HepG2 (cell line): ENCODE results near the gene RGS2. TPM values are rescaled to one million over a fixed set of nuclear protein-coding genes. Genes with fewer than 3 reads are reported as not detected.

Experiments
- EP300 ChIP-seq, 3 experiments: sonication (generic) in 1 of 3; formaldehyde crosslinking in 1 of 3; IDR thresholded peaks; 2 replicates each; pipeline versions ENCODE4 v1.5.1 to v1.6.1; 2011 to 2020; ENCODE audit warnings: low read depth in 2 of 3, low read length in 2 of 3, borderline replicate concordance in 1 of 3, improper control_type of control experiment in 1 of 3, mild to moderate bottlenecking in 1 of 3, missing genetic modification reagents in 1 of 3, moderate library complexity in 1 of 3
- FOSL2 ChIP-seq: sonication (generic); formaldehyde crosslinking; IDR thresholded peaks from 2 replicates; pipeline ENCODE4 v1.4.0; 2020; ENCODE audit warnings: missing genetic modification reagents
- FOXA1 ChIP-seq, 2 experiments: fragments of 450-650 bp in 1 of 2; sonication (generic) in 1 of 2; formaldehyde crosslinking in 1 of 2; IDR thresholded peaks; 2 replicates each; pipeline versions ENCODE4 v1.4.0 to v1.6.1; 2016 to 2020; ENCODE audit warnings: missing genetic modification reagents in 1 of 2
- GMEB2 ChIP-seq: IDR thresholded peaks from 2 replicates; pipeline ENCODE4 v1.6.1; 2016; ENCODE audit warnings: missing biosample characterization, missing genetic modification reagents, low read depth
- GPBP1L1 ChIP-seq: sonication (generic); formaldehyde crosslinking; IDR thresholded peaks from 2 replicates; pipeline ENCODE4 v1.5.0; 2020; ENCODE audit warnings: mild to moderate bottlenecking, missing genetic modification reagents
- HHEX ChIP-seq: IDR thresholded peaks from 2 replicates; pipeline ENCODE4 v1.6.1; 2016; ENCODE audit warnings: control low read depth
- HIVEP1 ChIP-seq: sonication (generic); formaldehyde crosslinking; IDR thresholded peaks from 2 replicates; pipeline ENCODE4 v1.4.0; 2020; ENCODE audit warnings: mild to moderate bottlenecking, missing genetic modification reagents
- IRX3 ChIP-seq: sonication (generic); formaldehyde crosslinking; IDR thresholded peaks from 2 replicates; pipeline ENCODE4 v1.8.1; 2023; ENCODE audit warnings: mild to moderate bottlenecking, low read depth, missing genetic modification reagents, borderline replicate concordance
- RAD21 ChIP-seq: fragments of 450-650 bp; formaldehyde crosslinking; IDR thresholded peaks from 2 replicates; pipeline ENCODE4 v1.5.0; 2020; ENCODE audit warnings: mild to moderate bottlenecking
- STAG1 ChIP-seq: sonication (generic); formaldehyde crosslinking; IDR thresholded peaks from 2 replicates; pipeline ENCODE4 v1.4.0; 2020; ENCODE audit warnings: missing genetic modification reagents
- ZNF333 ChIP-seq: sonication (generic); formaldehyde crosslinking; IDR thresholded peaks from 2 replicates; pipeline ENCODE4 v1.4.0; 2020; ENCODE audit warnings: mild to moderate bottlenecking, missing genetic modification reagents, borderline replicate concordance
- ZNF607 ChIP-seq: sonication (generic); formaldehyde crosslinking; IDR thresholded peaks from 2 replicates; pipeline ENCODE4 v1.5.1; 2020; ENCODE audit warnings: missing genetic modification reagents, mild to moderate bottlenecking, borderline replicate concordance
- ZNF800 ChIP-seq: sonication (generic); formaldehyde crosslinking; IDR thresholded peaks from 2 replicates; pipeline ENCODE4 v1.4.0; 2020; ENCODE audit warnings: missing genetic modification reagents
- ZSCAN12 ChIP-seq: sonication (generic); formaldehyde crosslinking; IDR thresholded peaks from 2 replicates; pipeline ENCODE4 v1.9.0; 2021; ENCODE audit warnings: mild to moderate bottlenecking, missing genetic modification reagents
- polyA plus RNA-seq, 8 experiments: library from polyadenylated mRNA; depleted of rRNA in 3 of 8; stranded (reverse) in 7 of 8; unstranded in 1 of 8; fragments of >200 nt; fragmentation: Illumina TruSeq in 4 of 8; extraction: Trizol in 4 of 8; gene quantifications; 2 replicates each; pipeline versions ENCODE4 v1.2.1 to v1.2.3, GENCODE V29; 2011 to 2016; ENCODE audit warnings: low read depth in 4 of 8, missing spikeins in 1 of 8, mixed read lengths in 1 of 8; ENCODE audit not compliant: insufficient read depth in 1 of 8
- total RNA-seq, 5 experiments: library from RNA; depleted of rRNA; stranded (reverse); fragments of >200 nt; fragmentation: Illumina TruSeq; extraction: Trizol; gene quantifications; 2 replicates each; pipeline ENCODE4 v1.2.3, GENCODE V29; 2016; ENCODE audit warnings: low read depth in 1 of 5
- TF ChIP-seq, protein P1 (sequence below): sonication (generic); formaldehyde crosslinking; IDR thresholded peaks from 2 replicates; pipeline ENCODE4 v1.8.1; 2022; ENCODE audit warnings: low read depth, mild to moderate bottlenecking, missing genetic modification reagents
- TF ChIP-seq, protein P2 (sequence below): IDR thresholded peaks from 2 replicates; pipeline ENCODE4 v1.4.0; 2020; ENCODE audit warnings: mild to moderate bottlenecking, missing genetic modification reagents

RGS2 gene
- total and polyA plus RNA-seq, 2 of the 13 experiments (the other 11 are each of a cell fraction or from before 2014, with no cell fraction given) = 0.64 to 1.4 TPM

DNA sequence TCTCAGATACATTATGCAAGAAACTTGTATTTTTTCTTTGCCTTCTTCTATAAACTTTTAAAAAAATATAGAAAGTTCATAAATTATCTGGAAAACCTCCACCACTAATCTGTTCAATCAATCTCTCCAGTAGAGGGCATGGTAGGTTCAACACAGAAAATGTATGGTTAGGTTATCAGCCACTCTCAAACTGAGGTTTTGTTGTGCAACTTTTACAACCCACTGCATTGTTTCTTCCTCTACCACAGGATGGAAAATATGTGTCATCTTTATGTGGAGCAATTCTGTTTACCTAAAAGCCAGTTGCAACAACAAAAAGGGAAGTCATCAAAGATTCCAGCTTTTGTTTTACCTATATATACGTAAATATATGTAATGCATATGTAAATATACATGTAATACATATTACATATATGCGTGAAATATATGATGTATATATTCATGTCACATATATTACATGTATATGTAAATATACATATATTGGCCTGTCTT, 3.0 kb upstream of the RGS2 start (continued):
- TF ChIP-seq GMEB2 = no peak
- no peak for TF ChIP-seq HHEX (CRISPR knock-in tag)
- no peak for TF ChIP-seq ZNF607 (CRISPR knock-in tag)
- TF ChIP-seq FOSL2 (CRISPR knock-in tag) = peak; percentile 75
- peak; percentile 44 to 49; a peak in 2 of 4 replicates for TF ChIP-seq EP300 (IDR thresholded peaks at IDR 0.05; ENCODE audit: low read depth in 2 of 2, low read length in 2 of 2)
- no peak for TF ChIP-seq EP300 (CRISPR knock-in tag; IDR thresholded peaks at IDR 0.05; ENCODE audit: borderline replicate concordance)
- no peak for TF ChIP-seq IRX3
- TF ChIP-seq, protein P1, sequence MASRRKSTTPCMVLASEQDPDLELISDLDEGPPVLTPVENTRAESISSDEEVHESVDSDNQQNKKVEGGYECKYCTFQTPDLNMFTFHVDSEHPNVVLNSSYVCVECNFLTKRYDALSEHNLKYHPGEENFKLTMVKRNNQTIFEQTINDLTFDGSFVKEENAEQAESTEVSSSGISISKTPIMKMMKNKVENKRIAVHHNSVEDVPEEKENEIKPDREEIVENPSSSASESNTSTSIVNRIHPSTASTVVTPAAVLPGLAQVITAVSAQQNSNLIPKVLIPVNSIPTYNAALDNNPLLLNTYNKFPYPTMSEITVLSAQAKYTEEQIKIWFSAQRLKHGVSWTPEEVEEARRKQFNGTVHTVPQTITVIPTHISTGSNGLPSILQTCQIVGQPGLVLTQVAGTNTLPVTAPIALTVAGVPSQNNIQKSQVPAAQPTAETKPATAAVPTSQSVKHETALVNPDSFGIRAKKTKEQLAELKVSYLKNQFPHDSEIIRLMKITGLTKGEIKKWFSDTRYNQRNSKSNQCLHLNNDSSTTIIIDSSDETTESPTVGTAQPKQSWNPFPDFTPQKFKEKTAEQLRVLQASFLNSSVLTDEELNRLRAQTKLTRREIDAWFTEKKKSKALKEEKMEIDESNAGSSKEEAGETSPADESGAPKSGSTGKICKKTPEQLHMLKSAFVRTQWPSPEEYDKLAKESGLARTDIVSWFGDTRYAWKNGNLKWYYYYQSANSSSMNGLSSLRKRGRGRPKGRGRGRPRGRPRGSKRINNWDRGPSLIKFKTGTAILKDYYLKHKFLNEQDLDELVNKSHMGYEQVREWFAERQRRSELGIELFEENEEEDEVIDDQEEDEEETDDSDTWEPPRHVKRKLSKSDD (CRISPR knock-in tag) = no peak
- no peak for TF ChIP-seq ZSCAN12 (CRISPR knock-in tag)
- no peak for TF ChIP-seq FOXA1 (IDR thresholded peaks at IDR 0.05)
- 0 out of 2 replicates have a peak, but pooled peaks have one; percentile 9 for TF ChIP-seq FOXA1 (CRISPR knock-in tag; IDR thresholded peaks at IDR 0.05)
- no peak for TF ChIP-seq ZNF333
- peak; percentile 75 for TF ChIP-seq STAG1 (CRISPR knock-in tag)
- TF ChIP-seq GPBP1L1 (CRISPR knock-in tag) = no peak
- TF ChIP-seq ZNF800 (CRISPR knock-in tag) = no peak
- TF ChIP-seq, protein P2, sequence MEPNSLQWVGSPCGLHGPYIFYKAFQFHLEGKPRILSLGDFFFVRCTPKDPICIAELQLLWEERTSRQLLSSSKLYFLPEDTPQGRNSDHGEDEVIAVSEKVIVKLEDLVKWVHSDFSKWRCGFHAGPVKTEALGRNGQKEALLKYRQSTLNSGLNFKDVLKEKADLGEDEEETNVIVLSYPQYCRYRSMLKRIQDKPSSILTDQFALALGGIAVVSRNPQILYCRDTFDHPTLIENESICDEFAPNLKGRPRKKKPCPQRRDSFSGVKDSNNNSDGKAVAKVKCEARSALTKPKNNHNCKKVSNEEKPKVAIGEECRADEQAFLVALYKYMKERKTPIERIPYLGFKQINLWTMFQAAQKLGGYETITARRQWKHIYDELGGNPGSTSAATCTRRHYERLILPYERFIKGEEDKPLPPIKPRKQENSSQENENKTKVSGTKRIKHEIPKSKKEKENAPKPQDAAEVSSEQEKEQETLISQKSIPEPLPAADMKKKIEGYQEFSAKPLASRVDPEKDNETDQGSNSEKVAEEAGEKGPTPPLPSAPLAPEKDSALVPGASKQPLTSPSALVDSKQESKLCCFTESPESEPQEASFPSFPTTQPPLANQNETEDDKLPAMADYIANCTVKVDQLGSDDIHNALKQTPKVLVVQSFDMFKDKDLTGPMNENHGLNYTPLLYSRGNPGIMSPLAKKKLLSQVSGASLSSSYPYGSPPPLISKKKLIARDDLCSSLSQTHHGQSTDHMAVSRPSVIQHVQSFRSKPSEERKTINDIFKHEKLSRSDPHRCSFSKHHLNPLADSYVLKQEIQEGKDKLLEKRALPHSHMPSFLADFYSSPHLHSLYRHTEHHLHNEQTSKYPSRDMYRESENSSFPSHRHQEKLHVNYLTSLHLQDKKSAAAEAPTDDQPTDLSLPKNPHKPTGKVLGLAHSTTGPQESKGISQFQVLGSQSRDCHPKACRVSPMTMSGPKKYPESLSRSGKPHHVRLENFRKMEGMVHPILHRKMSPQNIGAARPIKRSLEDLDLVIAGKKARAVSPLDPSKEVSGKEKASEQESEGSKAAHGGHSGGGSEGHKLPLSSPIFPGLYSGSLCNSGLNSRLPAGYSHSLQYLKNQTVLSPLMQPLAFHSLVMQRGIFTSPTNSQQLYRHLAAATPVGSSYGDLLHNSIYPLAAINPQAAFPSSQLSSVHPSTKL (CRISPR knock-in tag) = peak; percentile 62; the same call in 1 of the 2 replicates
- TF ChIP-seq RAD21 (CRISPR knock-in tag) = no peak; the same call in 1 of the 2 replicates
- no peak for TF ChIP-seq HIVEP1 (CRISPR knock-in tag)
